NCI-H69 (cell line): ENCODE measurements around the gene MRPS27.
"Not testable (repeated sequence)": the region's sequence is repeated elsewhere in the genome, so short reads cannot be mapped to it uniquely, and the experiment has no call there.

Source experiments
- DNase-seq: peaks from one replicate; lab custom pipeline; 2025; lab: John Stamatoyannopoulos, UW

Gene MRPS27

GRCh38 chr5:72203251-72203845 lies 116.7 kb downstream of the MRPS27 start:
- DNase-seq = no peak

GRCh38 chr5:72202331-72202825 lies 117.7 kb downstream of the MRPS27 start:
- no peak for DNase-seq

GRCh38 chr5:72199681-72200080 lies 120.4 kb downstream of the MRPS27 start:
- no peak for DNase-seq

GRCh38 chr5:72197393-72197792 lies 122.6 kb downstream of the MRPS27 start:
- no peak for DNase-seq

- no peak for DNase-seq
Measured at GRCh38 chr5:72195581-72195980, 124.5 kb downstream of the MRPS27 start.

- no peak for DNase-seq
Measured at GRCh38 chr5:72194846-72195245, 125.2 kb downstream of the MRPS27 start.

GRCh38 chr5:72191404-72191803 lies 128.6 kb downstream of the MRPS27 start:
- DNase-seq = no peak

- no peak for DNase-seq
Measured at GRCh38 chr5:72189146-72189545, 130.9 kb downstream of the MRPS27 start.

- DNase-seq = no peak
Measured at GRCh38 chr5:72188166-72188565, 131.9 kb downstream of the MRPS27 start.

GRCh38 chr5:72187388-72188075 lies 132.5 kb downstream of the MRPS27 start:
- DNase-seq = no peak

- DNase-seq = peak; percentile 91
Measured at GRCh38 chr5:72185496-72186329, 134.3 kb downstream of the MRPS27 start.

GRCh38 chr5:72184408-72184807 lies 135.6 kb downstream of the MRPS27 start:
- no peak for DNase-seq

- no peak for DNase-seq
Measured at GRCh38 chr5:72183101-72183520, 136.9 kb downstream of the MRPS27 start.

- no peak for DNase-seq
Measured at GRCh38 chr5:72182686-72183085, 137.4 kb downstream of the MRPS27 start.

- no peak for DNase-seq
Measured at GRCh38 chr5:72180925-72181324, 139.1 kb downstream of the MRPS27 start.

- DNase-seq = no peak
Measured at GRCh38 chr5:72179816-72180440, 140.1 kb downstream of the MRPS27 start.

GRCh38 chr5:72179028-72179815 lies 140.8 kb downstream of the MRPS27 start:
- no peak for DNase-seq

- DNase-seq = no peak
Measured at GRCh38 chr5:72177538-72177937, 142.5 kb downstream of the MRPS27 start.

- peak; percentile 91 for DNase-seq
Measured at GRCh38 chr5:72172786-72173185, 147.3 kb downstream of the MRPS27 start.

- DNase-seq = peak; percentile 29
Measured at GRCh38 chr5:72171667-72172066, 148.4 kb downstream of the MRPS27 start.

- not testable (repeated sequence) for DNase-seq
Measured at GRCh38 chr5:72171181-72171580, 148.9 kb downstream of the MRPS27 start.
